ENCODE results near the gene SLC19A1.

The SLC19A1 gene

GRCh38 chr21:45545691-45546531 is 3.7 kb upstream of the SLC19A1 start:
- DNase-seq (ENCODE audit: low read depth in 1 of 2, low spot score in 1 of 2) = no peak

DNA sequence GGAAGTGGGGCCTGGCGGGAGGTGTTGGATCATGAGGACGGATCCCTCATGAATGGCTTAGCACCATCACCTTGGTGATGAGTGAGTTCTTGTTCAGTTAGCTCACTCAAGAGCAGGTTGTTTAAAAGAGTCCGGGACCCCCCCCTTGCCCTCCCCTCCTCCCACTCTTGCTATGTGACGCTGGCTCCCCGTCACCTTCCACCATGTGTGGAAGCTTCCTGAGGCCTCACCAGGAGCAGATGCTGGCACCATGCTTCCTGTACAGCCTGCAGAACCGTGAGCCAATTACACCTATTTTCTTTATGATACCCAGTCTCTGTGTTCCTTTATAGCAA is 3.0 kb upstream of the SLC19A1 start:
- DNase-seq (ENCODE audit: low read depth in 1 of 2, low spot score in 1 of 2) = no peak

GRCh38 chr21:45544449-45545235 is 2.4 kb upstream of the SLC19A1 start:
- DNase-seq (ENCODE audit: low read depth in 1 of 2, low spot score in 1 of 2) = no peak

DNA sequence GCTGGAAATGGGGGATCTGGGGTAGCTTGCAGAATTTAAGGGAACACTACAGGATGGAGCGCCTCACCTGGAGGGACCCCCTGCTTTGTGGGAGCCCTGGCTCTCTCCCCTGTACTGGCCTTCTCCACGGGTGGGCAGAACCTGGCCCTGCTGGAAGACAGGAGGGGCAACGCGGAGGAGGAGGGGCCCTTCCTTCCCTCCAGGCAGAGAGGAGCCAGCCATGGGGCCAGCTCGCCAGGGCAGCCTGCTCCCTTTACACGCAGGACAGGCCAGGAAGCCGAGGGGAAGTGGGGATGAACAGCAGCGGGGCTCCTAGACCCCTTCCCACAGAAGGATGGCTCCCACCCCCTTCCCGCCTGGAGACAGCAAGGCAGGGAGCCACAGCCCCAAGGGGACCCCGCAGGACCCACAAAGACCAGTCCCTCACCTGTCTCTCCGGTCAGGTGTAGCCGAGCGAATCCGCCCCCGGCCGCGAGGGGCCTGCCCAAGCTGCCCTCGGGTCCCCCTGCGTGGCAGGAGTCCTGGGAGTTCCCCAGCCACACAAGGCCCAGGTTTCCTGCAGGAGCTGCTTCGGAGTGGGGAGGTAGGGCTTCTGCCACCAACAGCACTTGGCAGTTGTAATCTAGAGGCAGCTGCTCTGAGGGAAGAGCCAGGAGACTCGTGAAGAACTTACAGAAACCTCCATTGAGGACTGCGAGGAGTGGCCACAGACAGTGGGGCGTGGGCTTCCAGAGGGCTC is 1.6 kb upstream of the SLC19A1 start:
- DNase-seq (ENCODE audit: low read depth in 1 of 2, low spot score in 1 of 2) = no peak

DNA sequence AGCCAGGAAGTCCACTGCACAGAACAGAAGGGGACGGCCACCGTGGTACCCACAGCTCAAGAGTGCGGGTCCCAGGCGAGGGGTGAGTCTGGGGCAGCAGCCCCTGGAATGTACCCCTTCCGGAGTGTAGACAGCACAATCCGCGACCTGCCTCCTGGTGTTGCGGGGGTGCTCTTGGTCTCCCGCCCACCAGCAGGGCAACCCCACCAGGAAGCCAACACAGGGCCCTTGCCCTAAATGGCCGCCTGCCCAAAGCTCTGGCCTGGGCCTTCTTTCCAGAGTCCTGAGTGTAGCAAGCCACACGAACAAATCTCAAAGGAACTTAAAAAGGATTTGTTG is 1.1 kb upstream of the SLC19A1 start:
- no peak for DNase-seq (ENCODE audit: low read depth in 1 of 2, low spot score in 1 of 2)

- no peak for DNase-seq (ENCODE audit: low read depth in 1 of 2, low spot score in 1 of 2)
Observed at GRCh38 chr21:45542667-45543370, 579 bp upstream of the SLC19A1 start.

DNA sequence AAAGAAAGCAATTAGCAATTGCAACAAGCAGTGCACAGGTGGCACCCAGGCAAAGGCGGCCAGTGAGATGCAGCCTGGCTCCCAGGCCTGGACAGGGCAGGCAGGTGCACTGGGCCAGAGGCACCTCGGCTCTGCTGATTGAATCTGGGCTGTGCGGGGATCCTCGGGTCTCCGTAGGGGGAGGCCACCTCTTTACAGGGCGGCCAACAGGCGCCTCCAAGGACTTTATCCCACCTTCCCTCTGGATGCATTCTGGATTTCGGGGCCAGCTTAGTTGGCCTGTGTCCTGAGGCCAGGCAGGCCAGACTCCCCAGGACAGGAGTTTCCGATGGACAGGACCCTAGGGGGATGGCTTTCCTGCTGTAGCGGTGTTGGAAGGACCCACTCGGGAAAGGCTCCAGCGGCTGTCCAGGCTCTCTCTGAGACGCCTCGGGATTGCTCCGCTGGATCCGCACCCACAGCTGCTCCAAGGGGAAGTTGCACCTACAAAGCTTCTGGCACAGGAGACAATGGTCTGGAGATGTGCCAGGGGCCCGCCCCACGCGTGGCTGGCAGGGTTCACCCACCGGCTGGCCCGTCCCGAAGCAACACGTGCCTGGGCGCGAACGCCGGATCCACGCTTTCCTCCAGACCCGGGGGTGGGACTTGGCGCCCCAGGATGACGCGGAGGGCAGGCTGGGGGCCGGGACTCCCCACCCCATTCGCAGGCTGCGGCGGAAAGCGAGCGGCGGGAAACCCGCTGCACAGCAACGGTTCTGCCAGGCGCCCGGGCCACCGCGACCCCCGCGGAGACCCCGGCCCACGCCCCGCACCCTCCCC is 810 bp downstream of the SLC19A1 start:
- peak; percentile 58 to 82 for DNase-seq (ENCODE audit: low read depth in 1 of 2, low spot score in 1 of 2)

GRCh38 chr21:45540601-45540970 is 1.7 kb downstream of the SLC19A1 start:
- no peak for DNase-seq (ENCODE audit: low read depth in 1 of 2, low spot score in 1 of 2)

DNA sequence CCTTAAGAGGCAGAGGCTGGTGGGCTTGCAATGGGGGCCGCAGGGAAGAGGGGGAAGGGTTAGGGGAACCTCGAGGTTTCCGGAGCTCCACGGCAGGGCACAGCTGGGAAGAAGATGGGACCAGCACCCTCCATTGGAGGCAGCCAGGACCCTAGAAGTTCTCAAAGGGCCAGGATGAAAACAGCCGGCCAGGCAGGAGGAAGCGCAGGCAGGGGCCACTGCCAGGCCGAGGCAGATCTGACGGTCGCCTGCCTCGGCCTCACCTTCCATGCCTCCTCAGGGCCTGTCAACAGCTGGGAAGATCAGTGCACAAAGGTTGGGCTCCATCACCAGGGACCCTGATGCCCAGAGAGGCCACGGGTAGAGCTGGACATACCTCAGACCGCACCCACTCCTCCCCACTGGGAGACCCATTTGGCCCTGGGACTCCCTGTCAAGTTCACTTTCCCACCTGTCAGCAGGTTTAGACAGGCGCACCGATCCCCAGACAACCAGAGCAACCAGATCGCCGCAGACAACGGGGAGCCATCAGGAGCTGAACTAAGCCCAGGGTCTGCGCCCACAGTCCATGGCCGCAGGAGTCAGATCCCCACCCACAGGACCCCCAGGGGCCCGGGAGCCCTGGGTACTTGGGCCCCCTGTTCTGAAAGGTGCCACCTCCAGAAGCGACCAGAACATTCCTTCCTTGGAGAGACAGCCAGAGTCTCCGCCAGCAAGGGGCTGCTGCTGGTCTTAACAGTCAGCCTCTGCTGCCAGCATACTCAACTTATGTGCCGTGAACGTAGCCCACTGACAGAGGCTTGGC is 2.2 kb downstream of the SLC19A1 start:
- no peak for DNase-seq (ENCODE audit: low read depth in 1 of 2, low spot score in 1 of 2)

GRCh38 chr21:45539046-45539795 is 3.0 kb downstream of the SLC19A1 start:
- DNase-seq (ENCODE audit: low read depth in 1 of 2, low spot score in 1 of 2) = no peak

DNA sequence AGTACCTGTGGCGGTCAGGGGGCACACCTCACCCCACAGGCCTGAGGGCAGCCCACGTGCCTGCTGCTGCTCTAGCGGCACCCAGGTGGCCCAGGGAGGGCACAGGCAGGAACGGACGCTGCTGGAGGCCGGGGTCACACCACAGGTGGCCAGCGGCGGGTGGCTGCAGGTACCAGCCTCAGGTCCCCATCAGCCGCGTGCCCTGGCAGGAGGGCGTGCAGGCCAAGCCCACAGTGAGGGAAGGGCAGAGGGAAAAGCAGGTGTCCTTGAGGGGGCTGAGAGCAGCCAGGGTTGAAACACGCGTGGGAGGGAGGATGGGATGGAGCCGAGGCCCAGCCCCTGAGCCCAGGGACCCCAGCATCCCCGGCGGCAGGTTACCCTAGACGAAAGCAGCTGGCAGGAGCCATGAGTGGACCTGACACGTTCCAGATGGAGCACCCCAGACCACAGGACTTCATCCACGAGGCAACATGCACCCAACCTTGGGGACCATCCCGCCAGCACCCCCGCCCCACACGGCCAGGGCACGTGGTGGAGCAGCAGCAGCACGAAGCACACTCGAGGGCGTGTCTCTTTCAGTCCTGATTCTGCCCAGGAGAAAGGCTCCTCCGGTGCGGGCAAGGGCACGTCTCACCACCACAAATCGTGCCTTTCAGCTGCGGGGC is 3.7 kb downstream of the SLC19A1 start:
- no peak for DNase-seq (ENCODE audit: low read depth in 1 of 2, low spot score in 1 of 2)

DNA sequence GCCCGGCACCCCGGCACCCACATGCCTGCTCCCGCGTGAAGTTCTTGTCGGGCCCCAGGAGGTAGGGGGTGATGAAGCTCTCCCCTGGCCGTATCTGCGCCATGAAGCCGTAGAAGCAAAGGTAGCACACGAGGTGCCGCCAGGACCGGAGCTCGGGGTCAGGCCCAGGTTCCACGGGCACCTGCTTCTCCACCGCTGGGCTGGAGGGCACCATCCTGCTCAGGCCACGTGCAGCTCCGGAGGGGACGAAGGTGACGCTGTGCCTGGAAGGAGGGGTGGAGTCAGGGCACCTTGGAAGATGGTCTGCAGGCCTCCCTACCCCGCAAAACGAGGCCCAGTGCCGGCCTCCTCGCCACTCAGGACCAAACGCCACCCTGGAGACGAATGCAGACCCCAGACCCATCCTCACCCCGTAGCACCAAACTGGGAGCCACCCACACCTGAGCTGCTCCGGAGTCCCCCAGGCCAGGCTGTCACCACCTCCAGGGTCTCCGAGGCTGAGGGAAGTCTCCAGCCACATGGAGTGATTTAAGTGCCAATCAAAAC is 4.4 kb downstream of the SLC19A1 start:
- no peak for DNase-seq (ENCODE audit: low read depth in 1 of 2, low spot score in 1 of 2)

GRCh38 chr21:45537111-45537745 is 5.0 kb downstream of the SLC19A1 start:
- DNase-seq (ENCODE audit: low read depth in 1 of 2, low spot score in 1 of 2) = no peak

DNA sequence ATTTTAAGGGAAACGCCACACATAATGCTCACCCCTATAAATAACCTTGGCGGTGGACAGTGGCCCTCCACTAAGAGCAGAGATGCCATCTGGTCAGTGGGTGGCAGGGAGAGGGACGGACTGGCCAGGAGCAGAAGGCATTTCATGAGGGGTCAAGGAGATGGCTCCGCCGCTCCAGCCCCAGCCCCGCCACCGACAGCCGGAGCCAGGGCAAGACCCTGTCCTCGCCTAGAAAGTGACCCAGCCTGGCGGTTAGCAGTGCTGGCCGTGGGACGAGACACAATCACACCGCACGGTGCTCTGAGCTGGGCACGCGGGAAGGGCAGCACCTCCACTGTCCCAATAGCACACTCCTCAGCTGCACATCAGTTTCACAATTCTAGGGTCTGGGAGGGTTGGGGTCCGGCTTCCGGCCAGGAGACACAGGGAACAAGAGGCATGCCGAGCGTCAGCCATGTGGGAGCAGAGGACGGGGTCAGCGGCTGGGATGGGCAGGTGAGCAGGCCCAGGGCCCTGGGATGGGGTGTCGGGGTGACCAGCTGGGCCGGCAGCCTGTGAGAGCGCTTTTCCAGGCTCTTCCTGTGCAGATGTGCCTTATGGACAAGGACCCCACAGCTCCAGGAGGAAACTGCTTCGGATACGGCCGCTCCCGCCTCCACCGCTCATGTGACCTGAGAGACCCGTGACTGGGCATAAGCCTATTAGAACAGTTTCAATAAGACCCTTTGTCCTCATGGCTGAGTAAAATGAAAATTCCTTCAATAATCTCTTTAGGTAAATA is 5.7 kb downstream of the SLC19A1 start:
- no peak for DNase-seq (ENCODE audit: low read depth in 1 of 2, low spot score in 1 of 2)

GRCh38 chr21:45535341-45536081 is 6.7 kb downstream of the SLC19A1 start:
- no peak for DNase-seq (ENCODE audit: low read depth in 1 of 2, low spot score in 1 of 2)

DNA sequence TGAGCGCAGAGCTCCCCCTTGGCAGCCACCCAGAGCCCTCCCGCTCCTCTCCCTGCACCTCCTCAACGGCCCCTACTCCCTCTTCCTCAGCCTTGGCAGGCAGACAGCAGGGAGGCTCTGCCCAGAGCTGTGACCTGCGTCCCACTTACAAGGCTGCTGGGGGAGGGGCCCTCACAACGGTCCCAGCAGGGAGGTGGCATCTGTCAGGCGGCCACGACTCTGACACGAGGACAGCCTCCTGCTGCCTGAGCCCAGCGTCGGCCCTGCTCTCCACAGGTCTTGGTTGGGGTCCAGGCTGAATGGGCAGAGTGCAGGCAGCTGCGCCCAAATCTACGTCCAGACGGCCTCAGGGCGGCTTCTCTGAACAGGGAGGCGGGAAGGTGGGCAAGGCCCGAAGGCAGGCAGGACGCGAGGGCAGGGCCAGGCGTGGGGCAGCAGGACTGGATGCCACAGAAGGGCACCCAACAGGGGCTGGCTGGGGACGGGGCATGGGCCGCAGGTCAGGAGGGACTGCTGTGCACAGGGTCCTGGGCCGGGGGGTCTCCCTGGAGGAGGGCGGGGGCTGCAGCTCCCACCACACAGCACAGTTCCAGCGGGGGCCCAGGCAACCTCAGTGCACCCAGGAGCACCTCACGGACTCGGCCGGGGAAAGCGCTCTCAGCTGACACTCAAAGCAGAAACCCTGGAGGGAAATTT is 7.5 kb downstream of the SLC19A1 start:
- no peak for DNase-seq (ENCODE audit: low read depth in 1 of 2, low spot score in 1 of 2)

Data from activated CD4-positive, alpha-beta T cell treated with anti-CD3 and anti-CD28 coated beads, Interleukin-2, amount 50 U/mL, for 24 hours (primary cell).